Stimulated activated CD8-positive, alpha-beta memory T cell treated with anti-CD3 and anti-CD28 coated beads, Interleukin-4, amount 100 ng/mL, for 1 hour (primary cell): ENCODE data around the gene ID3.
A peak's percentile ranks its signal among the peaks of the same experiment; 100 is the strongest.
"Not testable (repeated sequence)": the region's sequence is repeated elsewhere in the genome, so short reads cannot be mapped to it uniquely, and the experiment has no call there.

Source experiments
- DNase-seq, 2 donors: peaks; one replicate each; pipeline ENCODE4 v3.0.0-alpha.2; 2020; ENCODE audit warnings: low read depth in 2 of 2, low spot score in 1 of 2

Gene ID3

DNA sequence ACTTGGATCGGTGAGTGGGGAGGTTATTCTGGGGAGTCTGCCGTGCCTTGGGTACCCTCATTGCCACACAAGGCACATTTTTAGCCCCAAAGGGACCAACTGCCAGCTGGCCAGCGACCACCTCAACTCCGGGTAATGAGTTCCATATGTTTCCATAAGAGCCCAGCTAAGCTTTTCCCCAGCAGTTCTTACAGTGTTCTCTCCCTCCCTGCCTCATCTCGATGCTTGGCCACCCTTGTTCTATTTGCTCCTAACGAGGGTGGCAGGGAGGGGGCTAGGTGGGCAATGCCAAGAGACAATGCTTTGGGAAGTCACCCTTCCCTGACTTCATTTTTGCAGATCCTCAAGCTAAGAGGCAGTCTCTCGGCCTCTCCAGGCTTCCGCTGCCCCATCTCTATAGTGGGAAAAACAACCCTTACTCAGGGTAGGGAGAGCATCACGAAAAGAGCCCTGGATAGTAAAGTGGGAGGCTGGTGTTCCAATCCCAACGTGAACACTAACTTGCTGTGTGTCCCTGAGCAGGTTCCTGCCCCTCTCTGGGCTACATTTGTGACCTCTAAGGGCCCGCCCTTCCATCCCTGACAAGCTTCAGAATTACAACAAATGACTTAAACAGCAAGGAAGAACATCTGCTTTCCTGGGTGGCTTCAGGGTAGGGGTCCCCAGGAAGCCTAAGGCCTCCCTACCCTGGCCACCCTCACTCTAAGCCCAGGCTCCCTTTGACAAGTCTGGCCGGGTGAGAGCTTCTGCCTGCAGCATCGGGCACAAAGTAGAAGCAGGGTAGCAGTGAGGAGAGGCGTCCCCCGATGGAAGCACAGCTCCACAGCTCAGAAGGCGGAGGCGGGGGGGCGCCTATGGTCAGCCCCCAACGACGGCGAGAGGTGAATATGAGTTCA is 5.8 kb downstream of the ID3 start:
- DNase-seq: no peak

DNA sequence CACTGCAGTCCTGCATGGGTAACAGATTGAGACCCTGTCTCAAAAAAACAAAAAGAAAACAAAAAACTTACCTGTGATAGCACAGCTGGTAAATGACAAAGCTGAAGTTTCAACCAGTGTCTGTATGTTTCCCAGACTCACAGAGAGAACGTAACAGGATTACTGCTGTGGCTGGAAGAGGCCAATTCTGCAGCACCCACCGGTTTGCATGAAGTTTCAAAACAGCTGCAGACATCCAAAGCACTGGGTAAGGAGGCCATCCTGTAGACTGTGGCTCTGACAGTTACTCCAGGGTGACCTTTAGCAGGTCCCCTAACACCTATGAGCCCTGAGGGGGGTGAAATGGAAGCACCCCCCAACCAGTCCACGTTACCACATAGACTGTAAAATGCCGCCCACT is 7.5 kb downstream of the ID3 start:
- DNase-seq: no peak

DNA sequence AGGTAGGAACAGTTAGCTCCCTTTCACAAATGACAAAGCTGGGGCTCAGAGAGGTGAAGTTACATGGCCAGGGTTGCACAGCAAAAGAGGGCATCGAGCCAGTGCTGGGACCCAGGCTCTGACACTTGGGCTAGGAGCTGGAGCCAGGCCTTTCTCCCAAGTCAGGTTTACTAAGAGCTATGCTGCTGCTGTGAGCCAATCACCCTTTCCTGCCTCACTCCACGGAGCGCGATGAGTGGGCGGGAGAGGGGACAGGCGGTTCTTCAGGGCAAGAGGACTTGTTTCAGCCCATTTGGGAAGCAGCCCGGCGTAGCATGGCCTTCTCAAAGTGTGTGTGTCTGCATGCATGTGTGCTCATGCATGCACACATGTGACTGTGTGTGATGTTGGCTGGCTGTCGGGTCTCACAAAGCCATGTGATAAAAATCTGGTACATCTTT is 10.6 kb downstream of the ID3 start:
- DNase-seq: no peak

DNA sequence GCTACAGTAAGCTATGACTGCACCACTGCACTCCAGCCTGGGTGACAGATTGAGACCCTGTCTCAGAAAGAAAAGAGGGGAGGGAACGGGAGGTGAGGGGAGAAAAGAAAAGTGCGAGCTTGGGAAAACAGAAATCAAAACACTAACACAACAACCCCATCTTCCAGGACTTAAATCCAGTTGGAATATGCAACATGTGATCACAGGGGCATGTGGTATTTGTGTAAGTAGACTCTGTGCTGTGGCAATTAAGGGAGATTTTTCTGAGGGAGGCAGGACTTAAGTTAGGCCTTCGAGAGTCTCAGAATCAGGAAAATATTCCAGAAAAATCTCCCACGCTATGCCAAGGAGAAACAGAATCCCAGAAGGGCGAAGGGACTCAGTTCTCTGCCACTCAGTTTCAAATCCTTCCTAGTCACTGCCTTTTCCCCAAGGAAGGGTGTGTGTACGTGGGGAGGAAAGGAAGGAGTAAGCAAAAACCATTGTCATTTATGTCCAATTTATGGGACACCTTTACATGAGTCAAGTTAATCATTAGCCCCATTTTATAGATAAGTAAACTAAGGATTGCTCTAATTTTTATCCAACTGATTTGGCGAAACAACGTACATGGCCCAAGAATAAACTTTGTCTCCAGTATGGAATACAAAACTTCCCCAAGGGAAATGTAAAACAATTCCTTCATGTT is 12.3 kb downstream of the ID3 start:
- DNase-seq: no peak

DNA sequence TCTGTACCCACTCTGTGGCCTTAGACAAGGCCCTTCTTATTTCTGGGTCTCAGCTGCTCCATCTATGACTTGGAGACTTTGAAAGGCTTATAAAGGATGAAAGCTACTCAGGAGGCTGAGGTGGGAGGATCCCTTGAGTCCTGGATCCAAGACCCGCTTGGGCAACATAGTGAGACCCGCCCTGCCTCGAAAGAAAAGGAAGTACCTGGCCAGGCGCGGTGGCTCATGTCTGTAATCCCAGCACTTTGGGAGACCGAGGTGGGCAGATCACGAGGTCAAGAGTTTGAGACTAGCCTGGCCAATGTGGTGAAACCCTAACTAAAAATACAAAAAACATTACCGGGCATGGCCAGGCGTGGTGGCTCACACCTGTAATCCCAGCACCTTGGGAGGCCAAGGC is 13.4 kb downstream of the ID3 start:
- DNase-seq: no peak

DNA sequence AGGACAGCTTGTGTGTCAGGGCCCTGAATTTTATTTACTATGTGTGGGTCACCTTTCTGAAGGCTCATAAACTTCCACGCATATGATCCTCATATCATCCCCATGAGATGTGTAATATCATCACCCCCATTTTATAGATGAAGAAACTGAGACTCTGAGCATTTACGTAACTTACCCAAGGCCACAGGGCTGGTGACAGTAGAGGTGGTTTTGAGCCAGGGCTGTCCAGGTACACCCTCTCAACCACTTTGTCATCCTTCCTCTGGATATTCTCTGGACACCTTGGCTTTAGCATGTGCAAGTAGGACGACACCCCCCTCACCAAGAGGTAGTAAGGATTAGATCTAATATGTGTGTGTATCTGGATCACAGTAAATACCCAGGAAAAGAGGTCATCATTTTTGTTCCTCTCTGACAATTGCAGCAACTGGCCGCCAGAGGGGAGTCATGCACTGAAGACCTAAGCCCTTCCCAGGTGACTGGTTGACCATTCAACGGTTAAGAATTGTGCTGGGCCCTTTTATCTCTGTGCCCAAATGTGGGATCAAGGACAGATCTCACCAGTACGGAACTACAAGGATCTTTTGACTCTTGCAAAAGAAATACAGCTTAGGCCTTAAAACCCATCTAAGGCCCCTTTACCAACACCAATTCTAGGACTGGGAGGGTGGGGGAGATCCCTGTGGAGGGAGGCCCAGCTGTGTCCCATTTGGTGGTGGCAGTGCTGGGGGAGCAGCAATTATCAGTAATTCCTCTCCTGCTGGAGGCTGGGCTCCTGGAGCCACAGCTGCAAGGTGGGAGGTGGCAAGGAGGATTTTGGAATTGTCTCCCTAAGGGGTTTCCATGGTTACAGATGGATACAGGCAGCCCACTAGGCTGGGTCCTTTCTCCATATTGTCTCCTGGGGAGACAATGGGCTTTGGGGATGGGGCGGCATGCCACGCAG is 14.6 kb downstream of the ID3 start:
- peak; percentile 55 for DNase-seq

DNA sequence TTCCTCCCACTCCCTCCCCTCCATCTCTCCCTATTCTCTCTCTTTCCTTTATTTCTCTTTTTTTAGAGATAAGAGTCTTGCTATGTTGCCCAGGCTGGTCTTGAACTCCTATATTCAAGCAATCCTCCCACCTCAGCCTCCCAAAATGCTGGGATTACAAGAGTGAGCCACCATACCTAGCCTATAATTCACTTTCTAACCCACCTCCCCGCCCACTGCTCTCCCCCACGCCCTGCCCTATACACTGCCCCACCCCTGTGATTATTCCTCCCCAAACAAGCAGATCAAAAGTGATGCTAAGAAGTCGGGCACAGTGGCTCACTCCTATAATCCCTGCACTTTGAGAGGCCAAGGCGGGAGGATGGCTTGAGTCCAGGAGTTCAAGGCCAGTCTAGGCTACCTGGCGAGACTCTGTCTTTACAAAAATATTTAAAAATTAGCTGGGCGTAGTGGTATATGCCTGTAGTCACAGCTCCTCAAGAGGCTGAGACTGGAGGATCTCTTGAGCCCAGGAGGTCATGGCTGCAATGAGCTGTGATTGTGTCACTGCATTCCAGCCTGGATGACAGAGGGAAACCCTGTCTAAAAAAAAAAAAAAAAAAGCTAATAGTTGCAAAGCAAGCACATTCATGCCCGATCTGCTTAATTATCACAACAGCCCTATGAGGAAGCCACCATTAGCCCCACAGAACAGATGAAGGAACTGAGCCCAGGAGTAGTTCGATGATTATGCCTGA is 15.4 kb downstream of the ID3 start:
- DNase-seq: no peak

DNA sequence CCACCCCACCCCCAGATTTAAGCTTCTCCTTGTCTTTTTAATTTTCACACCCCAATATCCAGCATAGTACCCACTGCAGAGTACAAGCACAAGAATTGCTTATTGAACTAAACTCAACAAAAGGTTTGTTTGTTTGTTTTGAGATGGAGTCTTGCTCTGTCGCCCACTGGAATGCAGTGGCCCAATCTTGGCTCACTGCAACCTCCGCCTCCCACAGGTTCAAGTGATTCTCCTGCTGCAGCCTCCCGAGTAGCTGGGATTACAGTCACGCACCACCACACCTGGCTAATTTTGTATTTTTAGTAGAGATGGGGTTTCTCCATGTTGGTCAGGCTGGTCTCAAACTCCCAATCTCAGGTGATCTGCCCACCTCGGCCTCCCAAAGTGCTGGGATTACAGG is 16.4 kb downstream of the ID3 start:
- DNase-seq: not testable (repeated sequence)

DNA sequence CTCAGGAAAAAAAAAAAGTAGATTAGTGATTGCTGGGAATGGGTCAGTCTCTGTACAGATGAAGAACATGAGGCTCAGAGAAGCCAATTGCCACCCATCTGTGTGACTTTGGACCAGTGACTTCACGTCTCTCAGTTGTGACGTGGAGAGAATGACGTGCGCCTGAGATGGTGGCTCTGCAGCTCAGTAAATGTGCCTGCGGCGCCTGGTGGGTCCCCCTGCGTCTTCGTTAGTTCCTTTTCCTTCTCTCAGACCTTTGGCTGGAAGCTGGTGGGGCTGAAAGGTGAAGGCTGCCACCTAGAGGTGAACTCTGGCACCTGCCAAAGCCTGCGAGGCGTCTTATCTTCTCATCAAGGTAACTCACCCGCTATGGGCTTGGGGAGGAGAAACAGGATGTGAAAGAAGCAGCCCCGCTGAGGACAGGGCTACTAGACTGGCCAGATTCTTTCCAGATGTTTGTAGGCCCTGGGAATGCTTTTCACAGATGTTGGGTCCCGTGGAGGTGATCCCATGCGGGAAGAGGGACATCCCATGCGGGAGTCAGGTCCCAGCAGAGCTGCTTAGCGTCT is 19.5 kb downstream of the ID3 start:
- peak; percentile 74 to 86 for DNase-seq

DNA sequence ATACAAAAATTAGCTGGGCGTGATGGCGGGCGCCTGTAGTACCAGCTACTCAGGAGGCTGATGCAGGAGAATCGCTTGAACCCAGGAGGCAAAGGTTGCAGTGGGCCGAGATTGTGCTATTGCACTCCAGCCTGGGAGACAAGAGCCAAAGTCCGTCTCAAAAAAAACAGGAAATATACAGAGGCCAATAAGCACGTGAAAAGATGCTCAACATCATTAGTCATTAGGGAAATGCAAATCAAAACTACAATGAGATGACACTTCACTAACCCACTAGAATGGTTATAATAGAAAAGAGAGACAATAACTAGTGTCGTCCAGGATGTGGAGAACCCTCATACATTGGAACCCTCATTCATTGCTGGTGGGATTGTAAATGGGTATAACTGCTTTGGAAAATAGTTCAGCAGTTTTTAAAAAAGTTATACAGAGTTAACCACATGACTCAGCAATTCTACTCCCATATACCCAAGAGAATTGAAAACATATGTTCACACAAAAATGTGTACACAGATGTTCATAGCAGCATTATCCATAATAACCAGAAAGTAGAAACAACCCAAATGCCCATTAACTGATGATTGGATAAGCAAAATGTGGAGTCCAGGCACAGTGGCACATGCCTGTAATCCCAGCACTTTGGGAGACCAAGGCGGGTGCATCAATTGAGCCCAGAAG is 21.9 kb downstream of the ID3 start:
- no peak for DNase-seq

DNA sequence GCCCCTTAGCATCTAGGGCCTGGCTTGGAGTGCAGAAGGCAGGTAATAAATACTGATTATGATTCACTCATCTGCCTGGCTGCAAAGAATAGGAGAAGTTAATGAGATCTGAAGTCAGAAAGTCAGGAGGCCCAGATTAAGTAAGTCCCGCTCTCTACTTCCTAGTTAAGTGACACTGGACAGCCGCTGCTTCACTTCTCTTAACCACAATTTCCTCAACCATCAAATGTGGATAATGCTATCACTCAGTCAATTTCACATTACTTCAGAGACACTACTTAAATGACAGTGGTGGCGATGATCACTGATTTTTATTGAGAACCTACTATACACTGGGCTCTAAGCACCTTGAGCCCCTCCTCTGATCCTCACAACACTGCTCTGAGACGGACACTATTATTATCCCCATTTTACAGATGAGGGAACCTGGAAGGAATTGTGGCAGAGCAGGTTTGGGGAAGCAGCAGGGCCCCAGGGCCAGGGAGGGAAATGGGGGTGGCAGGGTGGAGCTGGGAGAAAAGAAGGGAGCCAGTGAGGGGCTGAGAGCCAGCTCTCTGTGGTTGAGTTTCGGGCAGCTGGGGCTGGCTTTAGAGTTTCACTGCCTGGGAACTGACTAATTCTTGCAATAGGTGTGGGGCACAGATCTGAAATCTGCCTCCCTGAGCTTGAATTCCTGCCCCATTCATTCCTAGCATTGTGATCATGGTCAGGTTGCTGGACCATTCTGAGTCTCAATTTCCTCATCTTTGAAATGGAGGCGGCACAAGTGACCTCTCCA is 25.9 kb downstream of the ID3 start:
- no peak for DNase-seq

DNA sequence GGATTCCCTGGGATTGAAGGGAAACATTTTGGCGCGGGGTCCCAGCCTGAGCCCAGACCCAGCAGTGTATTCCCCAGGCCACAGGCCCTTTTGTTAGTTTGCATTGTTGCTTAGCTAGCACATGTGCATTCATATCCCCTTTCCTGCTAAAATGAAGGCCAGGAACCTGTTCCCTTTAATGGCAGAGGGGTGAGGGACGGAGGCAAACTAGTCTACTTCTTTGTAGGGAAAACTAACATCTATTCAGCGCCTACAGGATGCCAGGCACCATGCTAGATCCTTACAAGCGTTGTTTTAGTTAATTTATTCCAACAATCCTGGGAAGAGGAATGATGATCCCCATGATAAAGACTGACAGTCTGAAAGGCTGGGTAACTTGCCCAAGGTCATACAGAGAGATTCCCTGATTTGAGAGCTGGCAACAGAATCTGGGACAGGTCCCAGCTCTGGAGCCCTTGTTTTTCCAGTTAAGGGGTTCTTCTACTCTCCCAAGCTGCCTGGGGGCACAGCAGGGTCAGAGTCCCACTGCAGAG is 27.7 kb downstream of the ID3 start:
- no peak for DNase-seq

DNA sequence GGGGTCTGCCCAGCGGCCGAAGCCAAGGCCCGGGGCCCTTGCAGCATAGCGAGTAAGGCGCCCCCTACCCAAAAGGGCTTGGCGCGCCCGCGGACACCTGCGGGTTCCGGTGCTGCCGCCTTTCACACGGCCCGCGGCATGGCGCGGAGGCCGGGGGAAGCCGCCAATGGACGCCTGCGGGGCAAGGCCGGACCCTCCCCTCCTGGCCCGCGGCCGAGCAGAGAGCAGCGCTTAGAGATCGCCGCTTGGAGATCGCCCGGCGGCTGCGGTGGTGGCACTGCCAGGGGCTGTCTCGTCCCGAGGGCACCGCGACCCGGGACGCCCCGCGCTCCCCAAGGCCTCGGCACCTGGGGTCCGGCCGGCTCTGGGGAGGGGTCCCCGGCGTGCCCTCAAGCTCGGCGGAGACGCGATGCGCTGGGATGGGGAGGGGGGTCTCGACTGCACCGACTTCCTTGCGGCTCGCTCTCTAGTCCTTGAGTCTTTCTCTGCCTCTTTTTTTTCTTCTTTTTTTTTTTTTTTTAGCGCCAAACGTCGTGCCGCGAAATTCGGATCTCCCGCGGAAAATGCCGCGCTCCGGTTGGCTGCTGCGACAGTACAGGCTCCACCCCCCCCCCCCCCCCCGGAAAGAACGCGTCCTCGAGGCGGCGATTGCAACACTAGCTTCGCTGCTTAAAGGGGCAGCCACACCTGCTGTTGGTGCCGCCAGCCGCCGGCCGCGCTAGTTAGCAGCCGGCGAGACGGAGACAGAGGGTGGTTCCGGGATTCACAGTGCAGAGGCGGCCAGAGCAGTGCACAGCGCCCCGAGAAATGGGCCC is 28.3 kb downstream of the ID3 start, which contains the start of gene E2F2:
Gene E2F2, minus strand, starts transcription at position 487 of the 815 bp plus-strand sequence. Its CDS starts 440 bp downstream, at position 47.
- peak; percentile 47 to 70 for DNase-seq

DNA sequence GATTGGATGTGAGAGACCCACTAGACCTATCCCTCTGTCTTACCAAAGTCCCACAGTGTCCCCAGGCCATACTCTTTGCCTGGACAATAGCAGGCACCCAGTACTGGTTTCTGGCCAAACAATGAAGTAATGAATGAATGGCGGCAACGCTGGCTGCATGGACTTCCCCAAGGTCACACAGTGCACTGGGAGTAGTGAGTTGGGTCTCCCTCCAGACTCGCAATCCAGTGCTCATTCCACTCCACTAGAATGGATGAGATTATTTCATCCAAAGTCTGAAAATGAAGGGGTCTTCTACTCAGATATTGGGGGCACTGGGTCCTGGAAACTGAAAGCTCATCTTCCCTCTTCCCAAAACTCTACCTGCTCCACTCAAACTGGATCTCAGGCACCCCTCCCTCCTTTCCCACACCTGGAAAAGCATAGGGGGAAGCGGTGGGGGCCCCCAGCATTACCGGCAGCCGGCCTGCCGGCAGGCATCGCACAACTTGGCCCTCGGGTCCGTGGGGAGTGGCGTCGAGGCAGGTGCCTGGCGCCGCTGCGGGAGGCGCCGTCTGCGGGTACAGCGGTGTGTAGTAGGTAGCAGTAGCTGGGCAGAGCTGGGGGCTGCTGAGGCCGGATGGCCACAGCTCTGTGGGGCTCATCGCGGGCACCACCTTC is 29.1 kb downstream of the ID3 start:
- no peak for DNase-seq

DNA sequence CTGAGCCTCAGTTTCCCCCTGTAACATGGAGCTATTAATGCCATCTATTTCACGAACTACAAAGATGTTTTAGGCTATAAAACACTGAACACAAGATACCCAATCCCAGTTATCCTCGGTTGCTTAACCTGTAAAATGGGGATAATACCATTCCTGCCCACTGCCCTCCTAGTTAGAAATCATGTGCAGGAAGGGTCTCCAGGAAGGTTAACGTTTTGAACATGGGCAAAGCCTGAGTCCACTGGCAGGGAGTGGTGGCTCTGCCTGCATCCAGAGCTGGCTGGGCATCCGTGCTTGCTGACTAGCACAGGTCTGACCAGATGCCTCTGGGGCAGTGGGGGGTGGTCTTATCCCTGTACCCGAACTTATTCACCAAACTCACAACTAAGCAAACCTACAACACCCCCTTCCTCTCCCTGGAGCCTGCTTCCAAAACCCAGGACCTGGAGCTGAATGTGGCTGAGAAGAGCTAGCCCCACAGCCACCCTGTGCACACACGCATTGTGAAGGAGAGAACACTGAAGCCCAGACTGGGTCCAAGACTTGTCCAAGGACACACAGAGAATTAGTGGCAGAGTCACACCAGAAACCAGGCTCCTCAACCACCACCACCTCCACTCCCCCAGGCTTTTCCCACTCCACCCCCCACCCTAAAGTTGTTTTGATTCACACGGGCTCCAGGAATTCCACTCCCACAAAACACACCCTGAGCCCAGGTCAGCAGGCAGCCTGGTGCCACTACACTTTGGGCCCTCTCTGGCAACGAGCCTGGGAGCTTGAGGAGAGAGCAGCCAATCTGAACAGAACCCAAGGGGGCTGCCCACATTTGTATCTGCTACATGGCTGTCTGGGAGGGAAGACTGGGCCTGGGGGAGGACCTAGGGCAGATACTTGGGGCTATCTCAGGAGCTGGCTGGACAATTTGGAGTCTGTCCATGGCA is 29.9 kb downstream of the ID3 start:
- no peak for DNase-seq
